ENCODE data around the gene CNDP2.
"Not testable (repeated sequence)": the region's sequence is repeated elsewhere in the genome, so short reads cannot be mapped to it uniquely, and the experiment has no call there.

The CNDP2 gene

GRCh38 chr18:74518456-74519295 is 22.5 kb downstream of the CNDP2 start:
- no peak for DNase-seq (ENCODE audit: low spot score)

- no peak for DNase-seq (ENCODE audit: low spot score)
These were observed 23.3 kb downstream of the CNDP2 start for GRCh38 chr18:74519320-74520095.

- no peak for DNase-seq (ENCODE audit: low spot score)
These were observed 24.1 kb downstream of the CNDP2 start for GRCh38 chr18:74520096-74520833.

- no peak for DNase-seq (ENCODE audit: low spot score)
These were observed 25.0 kb downstream of the CNDP2 start for GRCh38 chr18:74521068-74521725.

- no peak for DNase-seq (ENCODE audit: low spot score)
These were observed 26.7 kb downstream of the CNDP2 start for GRCh38 chr18:74522635-74523548.

- no peak for DNase-seq (ENCODE audit: low spot score)
These were observed 27.9 kb downstream of the CNDP2 start for GRCh38 chr18:74524097-74524496.

- not testable (repeated sequence) for DNase-seq (ENCODE audit: low spot score)
These were observed 28.8 kb downstream of the CNDP2 start for GRCh38 chr18:74524915-74525314.

- no peak for DNase-seq (ENCODE audit: low spot score)
These were observed 29.6 kb downstream of the CNDP2 start for GRCh38 chr18:74525741-74526140.

GRCh38 chr18:74526488-74526887 is 30.3 kb downstream of the CNDP2 start:
- no peak for DNase-seq (ENCODE audit: low spot score)

GRCh38 chr18:74528478-74528877 is 32.3 kb downstream of the CNDP2 start:
- DNase-seq (ENCODE audit: low spot score), result no peak

GRCh38 chr18:74528913-74529312 is 32.8 kb downstream of the CNDP2 start:
- no peak for DNase-seq (ENCODE audit: low spot score)

- DNase-seq (ENCODE audit: low spot score), result no peak
These were observed 33.2 kb downstream of the CNDP2 start for GRCh38 chr18:74529378-74529777.

- no peak for DNase-seq (ENCODE audit: low spot score)
These were observed 33.8 kb downstream of the CNDP2 start for GRCh38 chr18:74529811-74530583.

- no peak for DNase-seq (ENCODE audit: low spot score)
These were observed 34.4 kb downstream of the CNDP2 start for GRCh38 chr18:74530584-74530862.

GRCh38 chr18:74531043-74531442 is 34.9 kb downstream of the CNDP2 start:
- DNase-seq (ENCODE audit: low spot score), result no peak

- DNase-seq (ENCODE audit: low spot score), result no peak
These were observed 36.4 kb downstream of the CNDP2 start for GRCh38 chr18:74532511-74533025.

- DNase-seq (ENCODE audit: low spot score), result no peak
These were observed 37.5 kb downstream of the CNDP2 start for GRCh38 chr18:74533666-74534065.

- no peak for DNase-seq (ENCODE audit: low spot score)
These were observed 38.2 kb downstream of the CNDP2 start, which contains the start of gene CNDP1 for GRCh38 chr18:74534150-74534969. Gene CNDP1 (plus strand): TSS chr18:74534500. CDS start chr18:74534668, 168 bp downstream.

GRCh38 chr18:74534981-74535649 is 39.0 kb downstream of the CNDP2 start:
- DNase-seq (ENCODE audit: low spot score), result no peak

All from ecto neural progenitor cell (in vitro differentiated cells).